Muscle layer of colon (tissue), 2 donors: ENCODE measurements around the gene RPL29.

Experiments used
- H3K27ac ChIP-seq: one replicate; pipeline ENCODE4 v1.7.0; 2013; ENCODE audit warnings: low read depth, mild to moderate bottlenecking, low read length, moderate library complexity
- H3K27me3 ChIP-seq, 2 donors: one replicate each; pipeline ENCODE4 v1.7.0; 2013; ENCODE audit warnings: low read length in 2 of 2, mild to moderate bottlenecking in 2 of 2; ENCODE audit not compliant: insufficient read depth in 2 of 2, control insufficient read depth in 1 of 2
- H3K36me3 ChIP-seq: one replicate; pipeline ENCODE4 v1.7.0; 2013; ENCODE audit warnings: mild to moderate bottlenecking, low read length; ENCODE audit not compliant: insufficient read depth
- H3K4me1 ChIP-seq: one replicate; pipeline ENCODE4 v1.7.0; 2013; ENCODE audit warnings: mild to moderate bottlenecking, low read length; ENCODE audit not compliant: insufficient read depth
- H3K4me3 ChIP-seq, 2 donors: one replicate each; pipeline ENCODE4 v1.7.0; 2013; ENCODE audit warnings: low read length in 2 of 2, low read depth in 1 of 2, mild to moderate bottlenecking in 1 of 2, moderate library complexity in 1 of 2
- H3K9ac ChIP-seq: one replicate; pipeline ENCODE4 v1.7.0; 2013; ENCODE audit warnings: low read length
- H3K9me3 ChIP-seq: one replicate; pipeline ENCODE4 v1.7.0; 2013; ENCODE audit warnings: mild to moderate bottlenecking, low read length
- donor health status: abdominal sarcoma.
- donor health status: Adenocarcinoma of cecum.

The RPL29 gene

GRCh38 chr3:52024765-52025452 is 29.2 kb upstream of the RPL29 start:
- H3K36me3 ChIP-seq = no peaks in the 10 kb centered on the region
- no peak overlapping the region for H3K4me3 ChIP-seq
- no peak overlapping the region for H3K27ac ChIP-seq
- H3K9ac ChIP-seq = no peak overlapping the region
- no peaks in the 10 kb centered on the region for H3K9me3 ChIP-seq
- H3K4me1 ChIP-seq = no peaks in the 10 kb centered on the region
- no peaks in the 10 kb centered on the region for H3K27me3 ChIP-seq

DNA sequence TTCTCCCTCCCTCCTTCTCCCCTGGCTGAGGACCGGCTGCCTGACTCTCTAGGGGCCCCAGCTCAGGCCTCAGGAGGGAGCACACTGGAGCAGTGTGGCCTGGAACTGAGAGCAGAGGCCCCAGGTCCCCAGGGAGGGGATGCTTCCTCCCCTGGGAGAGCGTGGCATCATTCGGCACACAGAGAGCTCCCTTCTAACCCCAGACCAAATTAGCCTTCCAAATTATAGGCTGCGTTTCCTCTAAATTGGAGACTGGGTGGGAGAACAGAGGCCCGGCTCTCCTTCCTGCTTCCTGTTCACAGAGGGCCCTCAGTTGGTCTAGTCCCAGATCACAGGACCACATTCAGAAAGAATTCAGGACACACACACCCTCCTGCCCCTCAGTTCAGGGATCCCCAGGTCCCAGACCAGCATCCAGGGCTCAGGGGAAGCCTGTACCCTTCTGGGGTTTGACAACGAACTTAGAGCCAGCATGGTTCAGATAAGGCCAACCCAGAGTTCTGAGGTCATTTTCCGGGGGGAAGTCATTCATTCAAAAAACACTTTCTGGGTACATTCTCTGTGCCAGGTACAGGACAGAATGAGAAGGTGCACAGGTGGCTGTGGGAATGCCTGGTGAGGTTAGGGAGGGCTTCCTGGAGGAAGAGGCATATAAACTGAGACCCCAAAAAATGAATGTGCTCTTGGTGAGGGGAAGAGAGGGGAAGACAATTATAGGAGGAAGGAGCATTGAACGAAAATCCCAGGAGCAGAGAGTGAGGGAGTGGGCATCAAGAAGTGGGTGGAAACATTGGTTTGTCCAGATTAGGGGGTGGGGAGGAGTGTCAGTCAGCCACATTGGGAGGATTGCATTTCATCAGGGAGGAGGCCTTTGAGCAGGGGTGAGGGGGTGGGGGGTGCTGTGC is 28.4 kb upstream of the RPL29 start:
- Histone ChIP-seq H3K36me3 (no peaks in the 10 kb centered on the region), H3K9ac (no peak overlapping the region), H3K27me3 (no peaks in the 10 kb centered on the region), H3K9me3 (no peaks in the 10 kb centered on the region), H3K27ac (no peak overlapping the region), H3K4me1 (no peaks in the 10 kb centered on the region), H3K4me3 (no peak overlapping the region)

GRCh38 chr3:52023101-52023770 is 27.5 kb upstream of the RPL29 start:
- H3K4me3 ChIP-seq = no peak overlapping the region
- no peak overlapping the region for H3K9ac ChIP-seq
- H3K27me3 ChIP-seq = no peaks in the 10 kb centered on the region
- no peaks in the 10 kb centered on the region for H3K36me3 ChIP-seq
- H3K9me3 ChIP-seq = no peaks in the 10 kb centered on the region
- H3K27ac ChIP-seq = no peak overlapping the region
- H3K4me1 ChIP-seq = no peaks in the 10 kb centered on the region

- Histone ChIP-seq H3K36me3 (no peaks in the 10 kb centered on the region), H3K4me1 (no peaks in the 10 kb centered on the region), H3K4me3 (no peak overlapping the region), H3K9me3 (no peaks in the 10 kb centered on the region), H3K9ac (no peak overlapping the region), H3K27ac (no peak overlapping the region), H3K27me3 (no peaks in the 10 kb centered on the region)
Observed at GRCh38 chr3:52022323-52023100, 26.8 kb upstream of the RPL29 start.

GRCh38 chr3:52021489-52022268 is 26.0 kb upstream of the RPL29 start:
- H3K27me3 ChIP-seq = no peaks in the 10 kb centered on the region
- H3K9me3 ChIP-seq = no peaks in the 10 kb centered on the region
- H3K4me1 ChIP-seq = no peaks in the 10 kb centered on the region
- H3K36me3 ChIP-seq = no peaks in the 10 kb centered on the region
- H3K9ac ChIP-seq = no peak overlapping the region
- H3K27ac ChIP-seq = no peak overlapping the region
- H3K4me3 ChIP-seq = no peak overlapping the region

- Histone ChIP-seq H3K27me3 (no peaks in the 10 kb centered on the region), H3K9me3 (no peaks in the 10 kb centered on the region), H3K9ac (no peak overlapping the region), H3K27ac (no peak overlapping the region), H3K4me3 (no peak overlapping the region), H3K36me3 (no peaks in the 10 kb centered on the region), H3K4me1 (no peaks in the 10 kb centered on the region)
Observed at GRCh38 chr3:52020796-52021195, 25.1 kb upstream of the RPL29 start.

DNA sequence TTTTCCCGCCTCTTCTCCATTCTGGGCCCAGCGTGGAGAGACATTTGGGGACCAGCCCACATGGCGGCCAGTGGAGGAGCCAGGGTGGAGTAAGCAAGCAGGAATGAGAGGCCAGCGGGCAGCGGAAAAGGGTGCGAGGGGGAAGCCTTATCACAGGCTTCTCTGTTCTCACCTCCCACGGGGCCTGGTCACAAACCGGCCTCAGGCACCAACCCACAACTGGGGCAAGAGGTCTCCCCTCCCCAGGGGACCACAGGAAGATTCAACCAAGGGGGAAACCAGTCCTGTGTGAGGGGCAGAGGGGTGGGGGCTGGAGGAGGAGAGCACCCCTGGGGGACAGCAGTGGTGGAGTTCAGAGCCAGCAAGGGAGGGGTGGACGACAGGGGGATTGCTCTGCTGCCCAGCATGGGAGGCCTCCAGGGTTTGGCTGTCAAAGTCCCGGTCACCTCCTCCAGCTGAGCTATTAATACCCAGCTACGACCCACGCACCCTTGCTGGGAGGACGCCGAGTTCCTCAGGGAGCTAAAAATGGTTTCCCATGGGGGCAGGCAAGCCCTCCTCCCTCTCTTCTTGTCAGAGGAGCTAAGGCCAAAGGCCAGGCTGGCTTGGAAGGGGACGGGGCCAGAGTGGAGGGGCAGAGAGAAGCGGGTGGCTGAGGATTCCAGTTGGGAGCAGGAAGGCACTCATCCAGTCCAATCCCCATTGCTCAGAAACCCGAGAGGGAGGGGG is 23.8 kb upstream of the RPL29 start:
- Histone ChIP-seq H3K4me1 (no peaks in the 10 kb centered on the region), H3K27ac (no peak overlapping the region), H3K9ac (no peak overlapping the region)

DNA sequence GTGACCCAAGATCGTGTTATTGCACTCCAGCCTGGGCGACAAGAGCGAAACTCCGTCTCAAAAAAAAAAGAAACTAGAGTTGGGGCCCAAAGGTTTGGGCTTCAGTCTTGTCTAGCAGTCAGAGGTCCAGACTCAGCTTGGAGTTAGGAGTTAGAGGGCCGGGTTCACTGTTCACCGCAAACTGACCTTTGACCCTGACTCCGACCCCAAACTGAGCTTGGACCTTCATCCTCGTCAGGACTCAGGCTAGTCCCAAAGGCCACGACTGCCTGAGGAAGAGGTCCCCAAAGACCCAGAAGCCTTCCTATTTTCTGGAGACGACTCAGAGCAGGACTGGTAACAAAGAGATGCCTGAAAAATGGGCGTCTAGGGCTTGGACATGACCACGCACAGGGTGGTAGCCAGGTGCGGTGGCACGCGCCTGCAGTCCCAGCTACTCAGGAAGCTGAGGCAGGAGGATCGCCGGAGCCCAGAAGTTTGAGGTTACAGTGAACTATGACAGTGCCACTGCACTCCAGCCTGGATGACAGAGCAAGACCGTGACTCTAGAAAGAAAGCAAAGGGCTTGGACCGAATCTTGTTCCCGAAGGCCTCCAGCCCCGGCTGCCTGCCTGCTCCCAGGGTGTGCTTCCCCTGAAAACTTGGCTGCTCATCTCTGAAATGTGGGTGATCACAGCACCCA is 22.8 kb upstream of the RPL29 start:
- Histone ChIP-seq H3K4me1 (no peaks in the 10 kb centered on the region), H3K27ac (no peak overlapping the region), H3K27me3 (no peaks in the 10 kb centered on the region), H3K9ac (no peak overlapping the region), H3K4me3 (no peak overlapping the region), H3K36me3 (no peaks in the 10 kb centered on the region), H3K9me3 (no peaks in the 10 kb centered on the region)

More for the DNA sequence above, 23.8 kb upstream of the RPL29 start:
- Histone ChIP-seq H3K27me3 (no peaks in the 10 kb centered on the region), H3K36me3 (no peaks in the 10 kb centered on the region), H3K9me3 (no peaks in the 10 kb centered on the region), H3K4me3 (no peak overlapping the region)

DNA sequence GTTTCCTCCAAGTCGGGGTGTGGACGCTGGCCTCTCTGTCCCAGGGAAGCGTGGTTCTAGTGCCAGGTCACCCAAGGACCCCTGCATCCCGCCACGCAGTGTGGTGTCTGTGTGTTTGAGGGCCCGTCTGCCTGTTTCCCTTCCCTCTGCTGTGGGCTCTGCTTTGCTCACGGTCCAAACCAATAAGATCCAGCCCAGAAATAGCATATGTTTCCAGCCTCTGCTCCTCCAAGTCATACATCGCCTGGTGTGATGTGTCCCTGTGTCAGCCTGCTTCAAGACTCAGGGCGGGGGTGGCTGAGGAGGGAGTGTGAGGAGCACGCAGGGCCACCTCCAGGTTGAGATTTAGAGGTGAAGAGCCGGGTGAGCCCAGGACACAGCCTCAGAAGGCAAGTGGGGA is 21.9 kb upstream of the RPL29 start:
- Histone ChIP-seq H3K9me3 (no peaks in the 10 kb centered on the region), H3K27me3 (no peaks in the 10 kb centered on the region), H3K9ac (no peak overlapping the region), H3K36me3 (no peaks in the 10 kb centered on the region), H3K4me1 (no peaks in the 10 kb centered on the region), H3K4me3 (no peak overlapping the region), H3K27ac (no peak overlapping the region)
